OCI-LY3 (cell line): ENCODE data around the gene HPCAL1.

Source experiments
- H2AFZ ChIP-seq: fragments of 200-600, 300-600 bp; shearing (Covaris generic); 2 replicates; pipeline ENCODE4 v1.6.0; 2014; ENCODE audit warnings: antibody characterized with exemption, low read depth, low read length
- H3K27ac ChIP-seq: fragments of 200-600, 300-600 bp; sonication (generic); 2 replicates; pipeline ENCODE4 v1.5.1; 2014; ENCODE audit warnings: mild to moderate bottlenecking, low read length, moderate library complexity, mixed read lengths
- H3K27me3 ChIP-seq: fragments of 200-600, 300-600 bp; sonication (generic); 2 replicates; pipeline ENCODE4 v1.6.1; 2014; ENCODE audit warnings: low read depth, low read length, mixed read lengths
- H3K36me3 ChIP-seq: fragments of 200-600, 300-600 bp; sonication (generic); replicated peaks from 2 replicates; pipeline ENCODE3; 2014; ENCODE audit warnings: low read depth, low read length, mixed read lengths
- H3K4me1 ChIP-seq: fragments of 300-600, 200-600 bp; sonication (generic); 2 replicates; pipeline ENCODE4 v1.6.1; 2014; ENCODE audit warnings: low read length, mixed read lengths
- H3K4me2 ChIP-seq: fragments of 200-600, 300-600 bp; sonication (generic); 2 replicates; pipeline ENCODE4 v1.6.1; 2014; ENCODE audit warnings: low read length, mixed read lengths
- H3K4me3 ChIP-seq: fragments of 300-600, 200-600 bp; sonication (generic); 2 replicates; pipeline ENCODE4 v1.5.1; 2014; ENCODE audit warnings: antibody characterized with exemption, mild to moderate bottlenecking, low read length, moderate library complexity
- H3K79me2 ChIP-seq: fragments of 300-600, 200-600 bp; shearing (Covaris generic); 2 replicates; pipeline ENCODE4 v1.6.1; 2014; ENCODE audit warnings: mild to moderate bottlenecking, low read length, mixed read lengths
- H3K9ac ChIP-seq: fragments of 300-600, 200-600 bp; shearing (Covaris generic); 2 replicates; pipeline ENCODE4 v1.6.0; 2014; ENCODE audit warnings: mild to moderate bottlenecking, low read length, moderate library complexity
- H3K9me3 ChIP-seq: fragments of 200-600, 300-600 bp; shearing (Covaris generic); 2 replicates; pipeline ENCODE4 v1.6.1; 2014; ENCODE audit warnings: low read length, mixed read lengths; ENCODE audit not compliant: insufficient read depth
- H4K20me1 ChIP-seq: fragments of 200-600, 300-600 bp; sonication (generic); 2 replicates; pipeline ENCODE4 v1.6.1; 2016; ENCODE audit warnings: low read length, mixed read lengths; ENCODE audit not compliant: insufficient read depth
- EZH2phosphoT487 ChIP-seq: fragments of 200-600 bp; shearing (Covaris generic); IDR thresholded peaks from 2 replicates; pipeline ENCODE4 v1.6.1; 2018; ENCODE audit warnings: antibody characterized with exemption, mixed run types, low read depth
- TF ChIP-seq, protein P1 (sequence below): fragments of 200-600, 300-600 bp; sonication (generic); IDR thresholded peaks from 2 replicates; pipeline ENCODE4 v1.5.1; 2014; ENCODE audit warnings: antibody characterized with exemption, low read length, low read depth

HPCAL1 gene

DNA sequence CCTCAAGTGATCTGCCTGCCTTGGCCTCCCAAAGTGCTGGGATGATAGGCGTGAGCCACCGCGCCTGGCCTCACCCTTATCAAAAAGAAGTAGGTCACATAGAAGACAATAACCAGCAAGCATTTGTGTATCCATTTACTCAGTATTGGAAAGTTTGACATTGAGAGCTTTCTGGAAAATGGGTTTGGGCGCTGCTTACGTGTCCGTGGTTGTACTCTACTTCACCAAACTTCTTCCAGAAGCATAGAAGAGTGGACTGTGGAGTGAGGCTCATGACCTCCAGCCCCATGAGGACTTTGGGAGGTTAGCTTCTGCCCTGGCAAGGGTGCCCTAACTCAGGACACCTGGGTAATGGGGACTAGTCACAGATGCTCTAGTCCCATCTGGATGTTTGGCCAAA is 149.1 kb downstream of the HPCAL1 start:
- H3K9me3 ChIP-seq = no peaks in the 10 kb centered on the region
- peaks cover 7% of the 10 kb centered on the region for H3K36me3 ChIP-seq
- peaks cover 5% of the 10 kb centered on the region for H4K20me1 ChIP-seq
- peaks cover 4% of the 10 kb centered on the region for H3K4me1 ChIP-seq
- peaks cover 28% of the 10 kb centered on the region for H3K79me2 ChIP-seq
- TF ChIP-seq EZH2phosphoT487 = no peak
- TF ChIP-seq, protein P1, sequence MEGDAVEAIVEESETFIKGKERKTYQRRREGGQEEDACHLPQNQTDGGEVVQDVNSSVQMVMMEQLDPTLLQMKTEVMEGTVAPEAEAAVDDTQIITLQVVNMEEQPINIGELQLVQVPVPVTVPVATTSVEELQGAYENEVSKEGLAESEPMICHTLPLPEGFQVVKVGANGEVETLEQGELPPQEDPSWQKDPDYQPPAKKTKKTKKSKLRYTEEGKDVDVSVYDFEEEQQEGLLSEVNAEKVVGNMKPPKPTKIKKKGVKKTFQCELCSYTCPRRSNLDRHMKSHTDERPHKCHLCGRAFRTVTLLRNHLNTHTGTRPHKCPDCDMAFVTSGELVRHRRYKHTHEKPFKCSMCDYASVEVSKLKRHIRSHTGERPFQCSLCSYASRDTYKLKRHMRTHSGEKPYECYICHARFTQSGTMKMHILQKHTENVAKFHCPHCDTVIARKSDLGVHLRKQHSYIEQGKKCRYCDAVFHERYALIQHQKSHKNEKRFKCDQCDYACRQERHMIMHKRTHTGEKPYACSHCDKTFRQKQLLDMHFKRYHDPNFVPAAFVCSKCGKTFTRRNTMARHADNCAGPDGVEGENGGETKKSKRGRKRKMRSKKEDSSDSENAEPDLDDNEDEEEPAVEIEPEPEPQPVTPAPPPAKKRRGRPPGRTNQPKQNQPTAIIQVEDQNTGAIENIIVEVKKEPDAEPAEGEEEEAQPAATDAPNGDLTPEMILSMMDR = no peak
- H3K9ac ChIP-seq = no peak overlapping the region
- no peak overlapping the region for H2AFZ ChIP-seq
- no peak overlapping the region for H3K4me3 ChIP-seq
- no peak overlapping the region for H3K4me2 ChIP-seq
- no peak overlapping the region for H3K27ac ChIP-seq
- no peaks in the 10 kb centered on the region for H3K27me3 ChIP-seq

DNA sequence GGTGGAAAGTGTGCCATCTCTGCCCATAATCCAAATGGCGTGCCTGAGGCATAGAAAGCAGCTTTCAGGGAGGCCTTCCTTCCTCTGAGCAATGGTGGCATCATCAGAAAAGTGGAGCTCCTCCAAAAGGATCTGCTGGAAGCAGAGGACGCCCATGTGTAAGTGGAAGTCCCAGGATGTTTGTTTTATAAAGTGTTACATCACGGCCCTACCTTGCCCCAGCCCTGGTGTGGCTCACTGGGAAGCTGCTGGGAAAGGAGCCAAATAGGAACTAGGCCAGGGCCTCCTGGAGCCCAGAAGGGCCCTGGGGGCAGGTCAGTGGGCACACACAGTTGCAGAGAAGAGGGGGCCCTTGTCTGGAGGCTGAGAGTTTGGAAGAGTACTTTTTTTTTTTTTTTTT is 149.6 kb downstream of the HPCAL1 start:
- TF ChIP-seq, protein P1 = no peak
- no peak for TF ChIP-seq EZH2phosphoT487
- no peak overlapping the region for H3K27ac ChIP-seq
- H4K20me1 ChIP-seq = peaks cover under 1% of the 10 kb centered on the region
- no peak overlapping the region for H3K4me2 ChIP-seq
- H2AFZ ChIP-seq = no peak overlapping the region
- peaks cover 4% of the 10 kb centered on the region for H3K4me1 ChIP-seq
- peaks cover 23% of the 10 kb centered on the region for H3K79me2 ChIP-seq
- H3K9ac ChIP-seq = no peak overlapping the region
- no peaks in the 10 kb centered on the region for H3K27me3 ChIP-seq
- peaks cover 4% of the 10 kb centered on the region for H3K36me3 ChIP-seq
- H3K4me3 ChIP-seq = no peak overlapping the region
- H3K9me3 ChIP-seq = no peaks in the 10 kb centered on the region

GRCh38 chr2:10452956-10453904 is 150.5 kb downstream of the HPCAL1 start:
- no peak for TF ChIP-seq EZH2phosphoT487
- TF ChIP-seq, protein P1 = no peak
- H3K79me2 ChIP-seq = peaks cover 14% of the 10 kb centered on the region
- no peak overlapping the region for H3K27ac ChIP-seq
- no peaks in the 10 kb centered on the region for H3K9me3 ChIP-seq
- no peaks in the 10 kb centered on the region for H4K20me1 ChIP-seq
- no peak overlapping the region for H3K4me3 ChIP-seq
- H3K27me3 ChIP-seq = no peaks in the 10 kb centered on the region
- H3K36me3 ChIP-seq = peaks cover 4% of the 10 kb centered on the region
- peaks cover 4% of the 10 kb centered on the region for H3K4me1 ChIP-seq
- H2AFZ ChIP-seq = no peak overlapping the region
- no peak overlapping the region for H3K4me2 ChIP-seq
- H3K9ac ChIP-seq = no peak overlapping the region

DNA sequence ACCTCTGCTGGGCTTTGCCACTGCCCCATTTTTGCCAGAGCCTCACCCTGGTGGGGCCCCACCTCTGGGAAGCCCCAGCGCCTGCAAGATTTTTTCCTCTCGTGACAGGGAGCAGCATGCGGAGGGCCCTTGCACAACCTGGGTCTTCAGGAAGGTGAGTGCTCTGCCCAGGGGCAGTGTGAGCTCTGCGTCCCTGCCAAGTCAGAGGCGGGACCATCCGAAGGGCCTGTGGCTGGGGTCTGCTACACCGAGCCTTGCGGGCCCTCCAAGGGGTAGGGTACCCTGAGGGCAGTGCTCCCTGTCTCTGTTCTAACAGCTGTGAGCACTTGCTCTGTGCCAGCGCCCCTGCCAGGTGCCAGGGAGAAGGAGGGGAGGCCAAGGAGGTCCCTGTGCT is 151.2 kb downstream of the HPCAL1 start:
- H3K4me2 ChIP-seq = no peak overlapping the region
- H3K9ac ChIP-seq = no peak overlapping the region
- no peaks in the 10 kb centered on the region for H4K20me1 ChIP-seq
- peaks cover 4% of the 10 kb centered on the region for H3K4me1 ChIP-seq
- peaks cover 4% of the 10 kb centered on the region for H3K36me3 ChIP-seq
- H3K4me3 ChIP-seq = no peak overlapping the region
- peaks cover 11% of the 10 kb centered on the region for H3K79me2 ChIP-seq
- TF ChIP-seq, protein P1 = no peak
- no peak for TF ChIP-seq EZH2phosphoT487
- H3K27ac ChIP-seq = no peak overlapping the region
- H2AFZ ChIP-seq = no peak overlapping the region
- no peaks in the 10 kb centered on the region for H3K9me3 ChIP-seq
- H3K27me3 ChIP-seq = no peaks in the 10 kb centered on the region
